HG03060 (cell line): ENCODE measurements around the gene RAD9A.

Experiments
- ATAC-seq: cut with Tn5 transposase; IDR thresholded peaks from one replicate; pipeline ENCODE4 v1.9.1; 2021; ENCODE audit warnings: low read depth, moderate number of reproducible peaks; ENCODE audit not compliant: unreplicated experiment

RAD9A gene

DNA sequence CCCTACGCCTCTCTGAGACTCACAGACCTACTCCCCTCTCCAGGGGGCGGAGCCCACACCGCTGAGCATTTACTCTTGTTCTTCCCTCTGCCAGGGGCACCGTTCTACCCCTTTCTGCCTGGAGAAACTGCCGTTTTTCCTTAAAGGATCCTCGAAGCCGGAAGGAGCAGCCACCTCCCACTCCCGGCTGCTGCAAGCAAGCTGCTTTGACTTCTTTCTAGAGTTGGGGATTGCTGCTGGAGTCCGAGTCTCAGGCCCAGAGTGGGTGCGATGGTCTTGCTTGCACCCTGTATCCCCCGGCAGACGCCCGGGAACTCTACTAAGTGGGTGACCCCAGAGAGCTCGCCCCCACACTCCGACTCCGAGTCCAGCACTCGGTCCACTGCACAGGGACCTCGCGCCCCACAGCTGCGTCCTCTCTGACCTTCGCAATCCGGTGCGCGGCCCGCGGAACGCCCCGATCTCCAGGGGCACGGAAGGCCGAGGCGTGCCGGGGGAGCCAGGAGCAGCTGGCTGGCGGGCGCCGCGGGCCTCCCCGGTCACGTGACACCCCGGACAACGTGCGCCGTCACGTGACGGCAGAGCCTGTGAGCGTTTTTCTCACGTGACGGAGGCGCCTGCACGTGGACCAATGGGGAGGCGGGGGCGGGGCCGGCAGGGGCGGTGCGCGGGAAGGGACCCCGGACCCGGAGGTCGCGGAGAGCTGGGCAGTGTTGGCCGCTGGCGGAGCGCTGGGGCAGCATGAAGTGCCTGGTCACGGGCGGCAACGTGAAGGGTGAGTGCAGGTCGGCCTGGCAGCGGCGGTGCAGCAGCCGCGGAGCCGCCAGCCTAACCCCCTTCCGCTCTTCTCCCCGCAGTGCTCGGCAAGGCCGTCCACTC, at the start of gene RAD9A:
TSS of gene RAD9A (plus strand) at position 683 of the 879 bp plus-strand sequence. CDS start at position 742, 59 bp downstream.
- no peak for ATAC-seq

DNA sequence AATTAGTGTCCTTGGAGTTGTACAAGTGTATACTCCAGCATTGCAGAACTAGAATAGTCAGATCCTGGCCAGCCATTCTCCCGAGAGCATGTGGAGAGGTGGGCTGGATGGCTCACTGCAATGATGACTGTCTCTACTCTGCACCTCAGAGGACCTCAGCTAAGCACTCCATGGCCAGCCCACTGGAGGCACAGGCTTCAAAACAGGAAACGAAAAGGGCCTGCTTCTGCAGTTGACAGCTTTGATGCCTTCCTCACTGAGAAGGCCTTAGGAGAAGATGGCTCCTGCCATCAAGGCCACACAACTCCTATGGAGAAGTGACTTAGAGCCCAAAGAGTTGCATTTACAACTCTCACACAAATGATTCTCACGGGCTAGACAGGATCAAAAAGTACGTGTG, 47.5 kb upstream of the RAD9A start:
- no peak for ATAC-seq

DNA sequence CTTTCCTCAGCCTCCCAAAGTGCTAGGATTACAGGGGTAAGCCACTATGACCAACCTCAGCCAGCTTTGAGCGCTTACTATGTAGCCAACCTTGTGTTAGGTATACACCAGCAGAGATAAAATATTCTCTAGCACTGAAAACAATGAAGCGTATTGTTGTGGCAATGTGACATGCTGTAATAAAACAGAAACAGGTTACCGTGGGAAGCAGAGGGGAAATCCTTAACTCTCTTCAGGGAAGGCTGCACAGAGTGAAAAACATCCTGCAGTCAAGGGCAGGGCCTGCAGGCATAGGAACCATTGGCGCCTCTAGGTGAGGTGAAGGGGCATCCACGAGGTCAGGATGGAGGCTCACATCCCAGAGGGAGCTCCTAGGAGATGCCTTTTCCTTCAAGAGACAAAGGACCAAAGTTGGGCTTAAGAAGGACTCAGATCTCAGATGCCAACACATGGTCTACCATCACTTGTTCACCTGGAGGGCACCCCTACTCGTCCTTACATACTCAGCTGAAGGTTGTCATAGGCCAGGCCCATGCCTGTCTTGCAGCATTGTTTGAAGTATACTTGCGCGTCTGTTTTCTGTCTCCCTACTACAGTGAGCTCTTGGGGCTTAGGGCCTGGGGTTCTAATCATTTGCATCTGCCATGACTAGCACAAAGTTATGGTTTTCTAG, 46.4 kb upstream of the RAD9A start:
- no peak for ATAC-seq

DNA sequence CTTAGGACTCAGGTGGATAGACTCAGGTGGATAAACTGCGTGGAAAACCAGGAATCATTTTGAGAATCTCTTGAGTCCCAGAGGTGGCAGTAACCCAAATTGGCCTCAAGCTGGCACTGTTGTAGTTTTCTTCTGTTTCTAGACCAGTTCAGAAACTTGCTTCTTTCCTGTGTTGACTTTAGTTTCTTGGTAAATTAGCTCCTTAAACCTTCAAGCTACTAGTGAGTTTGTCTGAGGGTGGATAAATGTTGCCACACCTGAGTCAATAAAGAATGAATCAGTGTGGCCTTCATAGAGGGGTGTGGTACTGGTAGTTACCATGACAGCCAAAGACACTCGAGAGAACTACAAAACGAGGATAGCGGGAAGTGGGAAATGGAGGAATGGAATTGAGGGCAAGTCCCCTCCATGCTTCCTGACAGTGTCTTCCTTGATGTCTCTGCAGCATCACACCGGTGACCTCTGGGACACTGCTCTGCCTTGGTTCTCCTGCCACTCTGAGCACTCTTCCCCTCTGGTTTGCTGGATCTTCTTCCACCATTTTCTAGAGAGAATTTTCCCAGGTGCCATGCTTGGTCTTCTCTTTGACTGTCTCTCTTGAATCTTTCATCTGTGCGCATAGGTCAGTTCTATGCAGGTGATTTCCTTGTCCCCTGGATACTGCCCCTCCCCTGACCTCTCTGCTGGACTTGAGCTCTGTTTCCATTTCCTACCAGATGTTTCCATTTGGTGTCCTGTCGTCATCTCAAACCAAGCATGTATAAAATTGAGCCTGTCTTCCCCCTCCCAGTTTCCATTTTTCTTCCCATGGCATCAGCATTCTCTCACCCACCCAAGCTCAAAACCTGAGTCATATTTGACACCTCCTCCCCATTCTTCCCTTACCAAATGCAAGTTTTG, 45.6 kb upstream of the RAD9A start:
- ATAC-seq: no peak

DNA sequence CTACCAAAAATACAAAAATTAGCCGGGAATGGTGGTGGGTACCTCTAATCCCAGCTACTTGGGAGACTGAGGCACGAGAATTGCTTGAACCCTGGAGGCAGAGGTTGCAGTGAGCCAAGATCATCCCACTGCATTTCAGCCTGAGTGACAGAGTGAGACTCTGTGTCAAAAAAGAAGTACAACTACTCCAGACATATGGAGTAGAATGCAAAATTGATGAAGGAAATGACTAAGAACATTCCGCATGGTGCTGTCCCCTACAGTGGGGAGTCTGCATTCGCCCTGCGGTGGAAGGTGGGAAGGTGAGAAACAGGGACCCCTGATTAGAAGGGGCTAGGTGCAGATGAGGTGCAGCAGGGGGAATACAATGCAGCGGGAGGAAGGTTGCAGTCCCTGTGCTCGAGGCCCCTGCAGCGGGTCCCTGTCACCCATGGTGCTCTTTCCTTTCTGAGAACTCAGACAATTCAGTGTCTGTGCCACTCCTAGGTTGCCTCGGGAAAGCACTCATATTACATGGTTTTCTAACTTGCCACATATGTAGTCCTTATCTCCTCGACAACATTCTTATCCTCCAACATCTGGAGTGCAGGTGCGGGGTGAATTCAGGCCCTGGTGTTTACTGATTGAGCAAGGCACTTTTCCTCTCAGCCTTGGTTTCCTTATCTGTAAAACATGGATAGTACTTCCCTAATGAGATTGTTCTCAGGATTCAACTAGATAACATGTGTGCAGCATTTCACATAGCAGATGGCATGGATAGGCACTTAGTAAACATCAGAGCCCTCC, 43.6 kb upstream of the RAD9A start:
- no peak for ATAC-seq

DNA sequence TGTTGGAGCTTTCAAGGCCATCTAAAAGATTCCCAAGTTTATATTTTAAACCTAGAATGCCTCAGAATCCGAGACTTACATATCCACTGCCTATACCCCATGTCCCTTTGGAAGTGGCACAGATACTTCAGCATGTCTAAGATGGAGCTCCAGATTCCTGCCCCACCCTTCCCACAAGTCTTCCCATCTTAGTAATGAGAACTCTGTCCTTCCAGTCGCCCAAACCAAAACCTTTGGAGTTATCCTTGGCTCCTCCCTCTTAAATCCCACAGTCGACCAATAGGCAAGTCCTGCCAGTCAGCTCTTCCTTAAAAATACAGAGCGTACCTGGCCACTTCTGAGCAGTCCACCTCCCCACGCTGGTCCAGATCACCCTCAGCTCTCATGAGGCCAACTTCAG, 42.8 kb upstream of the RAD9A start:
- no peak for ATAC-seq

DNA sequence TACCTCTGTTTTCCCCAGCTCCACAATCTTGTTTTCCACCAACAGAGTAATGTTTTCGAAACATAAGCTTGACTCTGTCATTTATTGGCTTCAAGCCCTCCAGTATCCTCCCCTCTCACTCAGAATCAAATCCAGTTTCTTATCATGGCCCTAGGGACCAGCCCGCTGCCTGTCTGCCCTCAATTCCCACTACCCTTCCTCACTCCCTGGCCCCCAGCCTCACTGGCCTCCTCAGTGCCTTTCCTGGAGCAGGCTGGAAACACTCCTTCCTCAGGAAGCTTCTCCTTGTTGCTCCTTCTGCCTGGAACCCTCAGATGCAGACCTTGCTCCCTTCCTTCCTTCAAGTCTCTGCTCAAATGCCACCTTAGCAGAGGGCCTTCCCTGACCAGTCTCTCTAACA, 42.3 kb upstream of the RAD9A start:
- no peak for ATAC-seq

DNA sequence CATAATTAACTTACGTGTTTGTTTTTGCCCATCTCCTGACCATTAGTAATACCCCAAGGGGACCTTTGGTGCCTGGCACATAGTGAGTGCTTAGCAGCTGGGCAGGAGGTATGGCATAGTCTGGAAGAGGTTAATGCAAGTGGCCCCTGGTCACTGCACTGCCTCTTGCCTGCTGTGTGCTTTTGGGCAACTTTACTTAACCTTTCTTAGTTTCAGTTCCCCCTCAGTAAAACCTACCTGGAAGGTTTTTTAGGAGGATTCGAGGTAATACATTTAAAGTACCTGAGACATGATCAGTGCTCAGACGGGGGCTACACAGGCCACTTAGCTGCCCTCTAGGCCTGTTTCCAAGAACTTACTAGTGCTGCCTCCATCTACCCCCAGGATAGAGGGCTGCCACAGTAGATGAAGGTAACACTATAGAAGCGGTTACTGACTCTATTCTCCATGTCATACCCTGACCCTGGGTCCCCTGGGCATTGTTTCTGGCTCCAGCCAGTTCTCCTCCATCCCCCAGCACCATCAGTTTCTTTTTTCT, 41.8 kb upstream of the RAD9A start:
- ATAC-seq: no peak

DNA sequence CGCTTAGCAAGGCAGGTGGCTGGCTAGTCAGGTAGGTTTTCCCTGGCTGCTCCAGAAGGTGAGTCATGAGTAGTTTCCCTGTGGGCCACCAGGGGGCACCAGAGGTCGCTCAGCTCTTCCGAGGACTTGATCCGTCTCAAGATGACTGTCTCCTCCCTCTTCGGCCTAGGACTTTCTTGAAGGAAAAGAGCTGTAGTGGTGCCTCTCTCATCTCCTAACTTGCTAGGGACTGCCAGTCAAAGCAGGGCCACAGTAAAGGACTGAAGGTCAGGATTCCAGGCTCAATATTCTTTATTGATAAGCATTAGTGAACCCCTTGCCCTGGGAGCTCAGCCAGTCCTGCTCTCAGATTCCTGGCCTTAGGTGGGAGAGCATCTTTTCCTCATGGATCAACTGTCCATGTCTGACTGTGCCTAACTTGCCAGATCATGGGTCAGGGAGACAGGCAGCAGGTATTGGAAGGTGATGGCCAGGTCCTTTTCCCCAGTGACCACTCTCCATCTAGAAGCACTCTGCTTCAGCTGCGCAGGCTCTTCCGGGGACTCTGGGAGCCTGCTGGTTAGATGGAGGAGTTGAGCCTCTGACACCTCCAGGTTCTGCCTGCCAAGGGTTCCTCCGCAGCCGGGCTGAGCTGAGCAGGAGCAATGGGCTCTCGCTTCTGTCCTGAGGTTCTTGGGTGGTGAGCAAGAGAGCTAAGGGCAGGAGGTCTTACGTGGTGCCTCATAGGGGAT, 40.3 kb upstream of the RAD9A start:
- no peak for ATAC-seq

DNA sequence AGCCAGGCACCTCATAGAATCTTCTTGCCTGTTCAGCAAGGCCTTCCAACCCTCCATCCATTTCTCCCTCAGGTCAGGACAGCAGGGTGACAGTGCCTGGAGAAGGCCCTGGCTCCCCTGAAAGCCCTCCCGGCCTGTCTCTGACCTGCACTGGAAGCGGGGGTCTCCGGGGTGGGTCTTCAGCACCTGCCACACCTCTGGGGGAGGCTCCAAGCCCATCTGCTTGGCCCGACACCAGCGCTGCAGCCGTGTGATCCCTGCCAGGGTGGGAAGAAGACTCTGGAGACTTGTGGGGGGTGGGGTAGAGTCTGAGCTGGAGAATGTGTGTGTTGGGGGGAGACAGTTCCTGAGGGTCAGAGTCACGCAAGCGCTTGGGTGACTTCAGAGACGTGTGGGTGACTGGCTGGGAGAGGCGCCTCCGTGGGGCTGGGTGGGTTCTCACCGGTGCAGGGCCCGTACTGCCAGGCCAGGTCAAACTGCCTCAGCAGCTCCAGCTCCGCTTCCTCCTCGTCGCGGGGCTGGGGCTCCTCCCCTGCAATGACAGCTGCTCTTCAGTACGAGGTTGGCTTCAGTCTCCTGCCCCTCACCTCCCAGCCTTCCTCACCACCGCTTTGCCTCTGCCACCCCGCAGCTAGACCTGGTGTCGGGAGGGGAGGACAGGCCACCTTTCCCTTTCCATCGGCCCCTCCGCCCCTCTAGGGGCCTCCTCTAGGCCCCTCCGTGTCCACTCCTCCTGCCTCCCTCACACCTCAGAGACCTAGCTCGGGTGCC, 39.1 kb upstream of the RAD9A start:
- ATAC-seq: no peak

DNA sequence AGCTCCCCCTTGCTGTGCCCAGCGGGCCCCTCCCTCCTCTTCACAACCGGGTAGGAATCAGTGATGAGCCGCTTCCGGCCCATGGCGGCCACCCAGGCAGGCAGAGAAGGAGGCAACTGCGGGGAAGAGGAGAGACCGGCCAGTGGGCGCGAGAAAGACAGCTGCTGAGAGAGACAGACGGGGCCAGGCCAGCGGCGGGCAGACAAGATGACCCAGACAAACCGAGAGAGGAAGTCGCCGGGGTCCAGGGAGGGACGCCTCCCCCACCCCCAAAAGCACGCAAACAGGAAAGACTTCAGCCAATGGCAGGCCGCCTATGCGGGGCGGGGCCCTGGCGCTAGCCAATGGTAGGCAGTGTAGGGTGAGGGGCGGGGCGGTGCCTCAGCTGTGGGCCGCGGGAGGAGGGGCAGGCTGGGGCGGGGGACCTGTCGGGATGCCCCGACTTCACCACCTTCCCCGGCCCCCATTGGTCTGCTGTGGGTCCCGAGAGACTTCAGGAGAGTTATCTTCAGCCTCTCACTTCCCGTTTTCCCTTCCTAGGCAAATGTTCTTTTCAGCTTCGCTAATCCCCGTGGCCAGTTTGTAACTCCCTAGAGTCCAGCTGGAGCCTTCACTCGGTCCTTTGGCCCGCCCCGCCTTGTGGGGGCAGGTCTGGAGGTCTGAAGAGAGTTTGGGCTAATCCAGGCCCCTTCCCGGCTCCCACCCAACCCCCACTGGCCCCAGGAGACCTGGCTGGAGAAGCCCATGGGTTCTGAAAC, 38.3 kb upstream of the RAD9A start, which contains the start of gene POLD4:
TSS of gene POLD4 (minus strand) at position 230 of the 758 bp plus-strand sequence. CDS start at position 83, 147 bp downstream.
- ATAC-seq: peak; percentile 64

DNA sequence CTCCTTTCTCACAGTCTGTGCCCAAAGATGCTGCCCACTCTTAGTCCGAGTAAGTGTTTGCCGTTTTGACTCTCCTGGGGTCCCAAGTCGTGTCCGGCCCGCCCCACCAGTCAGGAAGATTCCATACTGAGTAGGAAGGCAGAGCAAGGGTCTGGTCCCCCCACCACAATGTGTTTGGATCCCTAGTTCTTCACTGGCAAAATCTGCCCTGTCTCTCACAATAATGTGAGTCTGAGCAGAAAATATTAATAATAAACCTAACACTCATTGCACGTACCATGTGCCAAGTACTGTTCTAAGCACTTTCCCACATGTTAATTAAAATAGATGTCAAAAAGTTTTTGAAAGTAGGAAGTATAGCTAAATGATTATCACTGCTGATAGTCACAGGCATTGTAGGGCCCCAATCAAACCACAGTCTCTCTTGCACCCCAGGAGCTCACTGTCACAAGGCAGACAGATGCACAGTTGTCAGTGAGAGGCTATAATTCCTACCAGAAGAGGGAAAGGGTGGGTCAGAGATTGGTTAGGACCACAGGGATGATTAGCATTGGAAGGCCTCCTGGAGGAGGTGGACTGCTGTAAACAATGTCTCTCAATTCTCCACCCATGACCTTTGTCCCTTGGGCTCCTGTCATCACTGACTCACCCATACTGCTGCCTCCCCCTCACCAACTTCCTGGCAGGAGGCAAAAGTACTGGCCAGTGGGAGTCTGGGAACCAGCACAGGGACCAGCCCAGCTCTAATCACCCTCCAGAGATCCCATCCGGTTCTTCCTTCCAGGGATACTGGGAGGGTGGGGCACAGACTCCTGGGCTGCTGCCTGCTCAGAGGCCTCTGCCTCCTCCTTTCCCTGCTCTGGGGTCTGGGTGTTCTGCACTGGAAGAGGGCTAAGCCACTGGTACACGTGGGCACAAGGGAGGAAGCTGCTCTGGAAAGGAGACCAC, 37.4 kb upstream of the RAD9A start:
- no peak for ATAC-seq

DNA sequence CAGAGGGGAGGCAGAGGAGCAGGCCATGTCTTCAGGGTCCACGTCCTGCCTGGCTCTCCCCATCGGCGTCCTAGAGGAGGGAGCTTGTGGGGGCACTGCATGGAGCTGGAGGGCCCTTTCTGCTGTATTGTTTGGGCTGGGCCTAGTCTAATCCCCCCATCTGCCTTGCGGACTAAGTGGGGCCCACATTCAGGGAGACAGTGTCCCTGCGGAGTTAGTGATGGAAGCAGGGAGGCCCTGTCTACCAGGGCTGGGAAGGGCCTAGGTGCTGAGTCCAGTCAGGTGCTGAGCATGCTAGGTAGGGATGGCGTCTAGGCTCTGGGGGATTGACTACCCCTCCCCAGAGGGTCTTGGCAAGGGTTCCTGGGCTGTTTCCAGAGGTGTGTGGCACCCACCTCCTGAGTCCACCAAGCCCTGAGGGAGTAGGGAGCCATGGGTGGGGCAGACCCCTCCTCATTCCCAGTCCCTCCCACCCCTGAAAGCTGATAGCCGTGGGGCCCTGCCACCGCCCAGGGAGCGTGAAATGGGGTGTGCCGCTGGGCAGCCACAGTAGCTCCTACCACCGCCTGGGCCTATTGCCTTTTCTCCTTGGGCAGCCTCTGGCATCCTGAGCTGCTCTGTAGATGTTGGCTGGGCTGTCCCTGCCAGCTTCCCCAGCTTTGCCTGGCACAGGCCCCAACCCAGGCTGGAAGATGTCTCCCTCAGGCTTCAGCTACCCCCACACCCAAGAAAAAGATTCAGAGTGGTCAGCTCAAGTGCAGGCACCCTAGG, 36.6 kb upstream of the RAD9A start:
- no peak for ATAC-seq

DNA sequence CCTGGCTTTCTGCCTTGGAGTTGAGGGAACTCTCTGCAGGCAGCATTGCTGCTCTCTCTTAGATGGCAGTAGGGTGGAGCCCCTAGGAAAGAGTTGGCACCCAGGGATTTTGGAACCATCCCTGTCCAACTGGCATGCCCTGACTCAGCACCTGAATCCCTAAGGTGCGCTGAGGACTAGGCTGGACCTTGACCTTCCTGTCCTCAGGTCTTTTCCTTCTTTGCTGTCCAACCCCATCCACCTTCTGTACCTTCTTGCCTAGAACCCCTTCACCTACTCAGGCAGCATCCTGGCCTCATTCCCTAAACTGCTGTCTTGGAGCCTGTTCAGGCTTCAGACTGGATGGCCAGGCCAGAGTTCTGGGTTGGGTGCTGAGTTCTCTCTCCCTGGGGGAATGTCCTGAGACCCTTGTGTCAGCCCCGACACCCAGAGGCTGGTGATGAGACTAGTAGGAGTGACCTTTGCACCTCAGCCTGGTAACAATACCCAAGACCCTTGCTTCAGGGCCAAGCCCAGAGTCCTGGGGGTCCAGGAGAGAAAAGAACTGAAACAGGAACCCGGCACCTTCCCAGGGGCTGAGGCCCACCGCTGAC, 35.9 kb upstream of the RAD9A start:
- no peak for ATAC-seq

DNA sequence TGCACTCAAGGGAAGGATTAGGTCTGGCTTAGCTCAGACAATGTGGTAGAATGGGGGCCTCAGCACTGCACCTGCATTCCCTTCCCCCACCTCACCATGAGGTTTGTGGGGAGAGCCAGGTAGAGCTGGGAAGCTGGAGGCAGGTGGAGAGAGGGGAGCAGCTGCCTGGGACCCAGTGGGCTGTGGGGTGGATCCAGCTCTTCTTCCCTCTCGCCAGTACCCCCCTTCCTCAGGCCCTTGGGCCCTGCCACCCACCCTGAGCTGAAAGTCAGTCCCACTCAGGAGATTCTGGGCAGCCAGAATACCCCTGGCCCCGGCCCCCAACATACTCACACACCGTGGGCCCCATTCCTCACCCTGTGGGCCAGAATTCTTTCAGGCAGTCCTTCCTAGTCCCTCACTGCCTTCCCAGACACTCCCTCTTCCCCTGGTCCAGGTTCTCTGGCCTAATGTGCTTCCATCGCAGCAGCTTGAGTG, 35.4 kb upstream of the RAD9A start:
- no peak for ATAC-seq
